H54 (cell line): ENCODE measurements around the gene ERICH6.

ENCODE experiments used
- DNase-seq: peaks from one replicate; pipeline ENCODE4 v3.0.0; 2011; ENCODE audit warnings: low spot score, mixed read lengths; ENCODE audit not compliant: insufficient read length
- FAIRE-seq: peaks from 3 replicates; lab custom pipeline; 2011; peaks lifted over from hg19 to GRCh38; lab: Jason Lieb, UNC
- POLR2A ChIP-seq: IDR thresholded peaks from 2 replicates; pipeline ENCODE4 v1.6.1; 2011; ENCODE audit warnings: low read depth, mild to moderate bottlenecking, low read length

ERICH6 gene

DNA sequence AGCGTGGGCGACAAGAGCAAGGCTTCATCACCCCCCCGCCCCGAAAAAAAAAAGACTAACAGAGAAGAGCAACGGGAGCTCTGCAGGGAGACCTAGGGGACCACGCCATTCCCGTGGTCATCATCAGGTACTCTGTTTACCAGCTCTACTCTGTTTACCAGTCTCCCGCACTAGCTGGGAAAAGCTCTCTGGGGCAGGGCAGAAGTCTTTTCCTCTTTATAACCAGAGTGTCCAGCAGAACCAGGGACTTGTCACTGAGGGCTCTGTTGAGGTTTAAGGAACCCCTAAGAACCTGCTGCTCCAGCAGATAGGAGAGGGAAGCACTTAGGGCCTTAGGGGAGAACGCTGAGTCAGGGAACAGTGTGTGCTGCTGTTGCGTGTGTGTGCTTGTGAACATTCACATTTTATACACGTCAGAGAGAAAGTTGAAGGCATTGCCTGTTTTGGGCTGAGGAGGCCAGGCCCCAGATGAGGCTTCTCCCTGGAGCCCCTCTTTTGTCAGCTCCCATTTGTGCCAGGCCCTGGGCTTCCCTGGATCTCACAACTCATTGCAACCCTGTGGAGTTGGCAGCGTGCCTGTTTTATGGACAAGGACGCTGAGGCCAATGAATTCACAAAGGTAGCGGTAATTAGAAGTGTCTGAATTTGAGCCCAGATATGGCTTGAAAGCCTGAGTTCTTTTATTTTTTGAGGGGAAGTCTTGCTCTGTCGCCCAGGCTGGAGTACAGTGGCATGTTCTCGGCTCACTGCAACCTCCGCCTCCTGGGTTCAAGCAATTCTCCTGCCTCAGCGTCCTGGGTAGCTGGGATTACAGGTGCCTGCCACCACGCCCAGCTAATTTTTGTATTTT is 24.2 kb upstream of the ERICH6 start:
- no peak for DNase-seq
- FAIRE-seq = no peak
- TF ChIP-seq POLR2A = no peak

DNA sequence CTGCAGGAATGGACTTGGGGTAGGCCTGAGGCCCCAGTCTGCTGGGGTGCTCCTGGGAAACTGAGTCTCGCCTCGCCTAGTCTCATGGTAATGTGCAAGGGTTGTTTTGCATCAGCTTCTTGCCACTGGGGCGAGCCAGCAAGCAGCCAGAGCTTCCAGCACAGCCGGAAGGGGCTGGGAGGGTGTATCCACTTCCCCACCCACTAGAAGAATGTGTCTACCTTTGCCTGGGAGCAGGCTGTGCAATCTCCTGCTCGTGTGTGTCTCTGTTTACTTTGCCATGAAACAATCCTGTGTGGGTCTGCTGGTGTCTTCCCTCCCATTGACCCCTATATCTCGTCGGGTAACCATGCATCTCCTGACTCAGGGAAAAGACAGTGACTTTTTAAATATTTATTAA is 21.8 kb upstream of the ERICH6 start:
- DNase-seq = no peak
- no peak for FAIRE-seq
- no peak for TF ChIP-seq POLR2A

GRCh38 chr3:150723946-150724345 is 20.2 kb upstream of the ERICH6 start:
- no peak for DNase-seq
- TF ChIP-seq POLR2A = no peak
- FAIRE-seq = no peak

- DNase-seq (no peak), FAIRE-seq (no peak)
- no peak for TF ChIP-seq POLR2A
Observed at GRCh38 chr3:150722267-150722666, 18.5 kb upstream of the ERICH6 start.

DNA sequence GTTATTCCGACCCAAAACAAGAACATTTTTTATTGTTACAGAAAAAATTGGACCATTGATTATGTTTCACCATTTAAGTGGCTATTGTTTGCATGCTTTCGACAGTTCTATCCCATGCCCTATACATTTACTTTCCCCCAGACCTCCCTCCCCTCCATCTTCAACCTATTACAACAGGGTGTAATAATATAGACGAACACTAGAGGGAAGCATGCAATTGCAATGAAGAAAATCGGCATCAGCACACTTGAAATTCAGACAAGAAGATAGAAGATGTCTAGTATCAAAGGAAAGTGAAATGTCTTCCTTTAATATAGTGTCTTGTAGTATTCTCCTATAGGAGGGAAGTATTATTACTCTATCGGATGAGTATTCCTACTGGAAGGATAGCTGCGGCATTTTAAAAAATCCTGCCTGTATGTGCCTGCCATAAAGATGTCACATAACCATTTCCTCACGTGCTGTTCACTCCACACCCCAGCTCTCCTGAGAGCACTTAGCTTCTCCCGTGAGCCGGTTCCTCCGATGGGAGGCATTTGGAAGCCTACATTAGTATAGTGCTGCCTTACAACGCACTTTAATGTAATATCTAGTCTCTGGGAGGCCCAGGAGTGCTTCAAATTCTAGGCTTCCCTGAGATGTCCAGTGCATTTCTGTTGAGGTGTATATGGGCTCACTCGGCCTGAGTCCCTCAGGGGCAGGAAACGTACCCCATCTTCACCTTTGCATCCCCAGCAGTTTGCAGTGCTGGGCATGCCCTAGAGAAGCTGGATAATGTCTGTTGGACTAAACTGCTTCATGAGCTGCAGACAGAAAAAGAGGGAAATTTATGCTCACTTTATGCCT is 17.8 kb upstream of the ERICH6 start:
- FAIRE-seq (peak; percentile 70), DNase-seq (peak; percentile 40)
- TF ChIP-seq POLR2A = no peak

GRCh38 chr3:150720444-150720843 is 16.7 kb upstream of the ERICH6 start:
- DNase-seq (no peak), FAIRE-seq (no peak)
- no peak for TF ChIP-seq POLR2A

DNA sequence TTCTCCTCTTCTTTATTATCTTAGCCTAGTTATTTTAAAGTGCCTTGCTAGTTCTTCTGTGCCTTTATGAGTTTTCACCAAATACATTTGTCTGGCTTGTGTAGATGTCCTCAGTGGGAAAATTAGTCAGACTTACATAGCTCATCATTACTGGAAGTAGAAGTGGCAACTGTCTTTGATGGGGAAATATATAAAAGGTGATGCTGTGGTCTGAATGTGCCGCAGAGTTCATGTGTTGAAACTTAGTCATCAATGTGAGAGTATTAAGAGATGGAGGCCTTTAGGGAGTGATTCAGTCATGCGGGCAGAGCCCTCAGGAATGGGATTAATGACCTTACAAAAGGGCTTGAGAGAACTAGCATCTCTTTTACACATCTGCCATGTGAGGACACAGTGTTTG is 6.4 kb upstream of the ERICH6 start:
- FAIRE-seq (no peak), DNase-seq (no peak)

DNA sequence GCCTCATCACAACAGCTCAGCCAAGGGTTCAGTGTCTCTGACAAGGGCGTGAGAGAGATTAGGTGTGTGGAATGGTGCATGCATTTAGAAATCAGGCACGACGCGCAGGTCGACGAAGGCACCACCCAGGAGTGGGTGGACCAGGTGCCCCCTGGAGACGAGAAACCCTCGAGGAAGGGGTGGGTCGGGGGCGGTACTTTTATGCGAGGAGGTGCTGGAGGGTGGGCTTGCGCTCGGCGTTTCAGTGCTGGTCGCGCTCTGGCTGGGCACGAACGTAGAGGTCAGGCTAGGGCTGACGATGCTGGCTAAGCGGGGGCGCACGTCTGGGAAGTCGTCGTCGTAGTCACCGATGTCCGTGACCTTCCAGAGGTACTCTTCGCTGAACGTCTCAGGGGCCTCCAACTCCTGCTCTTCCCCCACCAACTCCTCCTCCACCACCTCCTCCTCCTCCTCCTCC is 393 bp downstream of the ERICH6 start:
- FAIRE-seq (no peak), DNase-seq (no peak)
- peak; percentile 69 for TF ChIP-seq POLR2A

More for the DNA sequence above, 6.4 kb upstream of the ERICH6 start:
- TF ChIP-seq POLR2A = no peak

DNA sequence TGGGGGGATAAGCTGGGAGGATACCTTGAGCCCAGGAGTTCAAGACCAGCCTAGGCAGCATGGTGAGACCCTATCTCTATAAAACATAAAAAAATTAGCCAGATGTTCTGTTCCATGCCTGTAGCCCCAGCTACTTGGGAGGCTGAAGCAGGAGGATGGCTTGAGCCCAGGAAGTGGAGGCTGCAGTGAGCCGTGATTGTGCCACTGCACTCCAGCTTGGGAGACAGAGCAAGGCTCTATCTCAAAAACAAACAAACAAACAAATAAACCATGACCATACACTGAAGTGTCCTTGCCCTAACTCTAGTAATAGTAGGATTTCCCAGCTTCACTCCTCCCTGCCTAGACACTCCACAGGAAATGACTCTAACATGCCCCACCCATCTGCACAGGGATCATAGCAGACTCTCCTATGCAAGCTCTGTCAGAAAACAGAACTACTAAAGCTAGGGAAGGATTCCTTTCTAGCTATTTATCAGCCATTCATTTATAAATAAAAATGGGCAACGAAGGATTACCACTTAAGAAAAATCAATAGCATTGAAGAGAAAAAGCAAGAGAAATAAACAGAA is 4.6 kb downstream of the ERICH6 start:
- no peak for TF ChIP-seq POLR2A
- peak; percentile 51 for DNase-seq
- peak; percentile 84 for FAIRE-seq

GRCh38 chr3:150697646-150698045 is 6.1 kb downstream of the ERICH6 start:
- no peak for FAIRE-seq
- TF ChIP-seq POLR2A = no peak
- DNase-seq = peak; percentile 7

DNA sequence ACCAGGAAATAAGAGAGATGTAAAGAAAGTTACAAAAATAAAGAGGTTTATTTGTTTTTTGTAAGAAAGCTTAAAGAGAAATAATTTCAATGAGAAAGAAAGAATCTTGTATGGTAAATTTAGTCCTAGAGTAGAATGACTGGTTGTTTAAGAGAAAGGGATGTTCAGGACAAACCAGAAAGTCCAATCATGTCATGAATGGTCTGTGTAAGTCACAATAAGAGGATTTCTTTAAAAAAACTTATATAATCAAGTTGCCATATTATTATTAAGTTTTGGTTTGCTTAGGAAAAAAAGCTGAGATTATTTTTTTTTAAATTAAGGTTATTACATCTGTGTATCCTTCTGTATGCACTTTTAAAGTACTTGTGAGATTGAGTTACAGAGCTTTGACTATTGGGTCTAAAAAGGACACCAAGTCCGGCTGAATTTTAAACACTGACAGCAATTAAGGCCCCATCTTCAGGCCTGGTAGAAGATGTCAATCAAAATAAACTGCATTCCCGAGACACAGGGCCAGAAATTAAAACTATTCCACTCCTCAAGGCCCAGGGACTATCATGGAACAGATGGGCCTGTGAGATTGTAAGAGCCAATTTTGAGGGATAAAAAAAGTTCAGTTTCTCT is 12.2 kb downstream of the ERICH6 start:
- no peak for FAIRE-seq
- no peak for DNase-seq
- TF ChIP-seq POLR2A = no peak

- no peak for FAIRE-seq
Observed at GRCh38 chr3:150687613-150688012, 16.1 kb downstream of the ERICH6 start.

GRCh38 chr3:150682824-150683223 is 20.9 kb downstream of the ERICH6 start:
- DNase-seq = no peak
- FAIRE-seq = no peak
- no peak for TF ChIP-seq POLR2A

More at GRCh38 chr3:150687613-150688012, 16.1 kb downstream of the ERICH6 start:
- DNase-seq = no peak
- no peak for TF ChIP-seq POLR2A
